DOHH2 (cell line): ENCODE data around the gene METRN.
"Not testable (repeated sequence)": the region's sequence is repeated elsewhere in the genome, so short reads cannot be mapped to it uniquely, and the experiment has no call there.

Experiments used
- H3F3A ChIP-seq: fragments of 200-600 bp; sonication (generic), shearing (Covaris generic); 2 replicates; pipeline ENCODE4 v1.6.0; 2016; ENCODE audit warnings: antibody characterized with exemption, mild to moderate bottlenecking; ENCODE audit not compliant: control insufficient read depth, insufficient read depth
- H3K27ac ChIP-seq: fragments of 200-600 bp; sonication (generic); 2 replicates; pipeline ENCODE4 v1.5.1; 2014; ENCODE audit warnings: low read depth, mild to moderate bottlenecking, low read length, moderate library complexity
- H3K27me3 ChIP-seq: fragments of 200-600 bp; sonication (generic); 2 replicates; pipeline ENCODE4 v1.6.1; 2014; ENCODE audit warnings: mild to moderate bottlenecking, low read length, mixed read lengths; ENCODE audit not compliant: control insufficient read depth
- H3K36me3 ChIP-seq: fragments of 200-600 bp; sonication (generic); 2 replicates; pipeline ENCODE4 v1.6.1; 2014; ENCODE audit warnings: mild to moderate bottlenecking, low read length, moderate library complexity, mixed read lengths; ENCODE audit not compliant: control insufficient read depth
- H3K4me1 ChIP-seq: fragments of 200-600 bp; sonication (generic); 2 replicates; pipeline ENCODE4 v1.6.1; 2014; ENCODE audit warnings: mild to moderate bottlenecking, low read length, mixed read lengths; ENCODE audit not compliant: control insufficient read depth
- H3K4me2 ChIP-seq: fragments of 200-600 bp; sonication (generic); 2 replicates; pipeline ENCODE4 v1.6.0; 2014; ENCODE audit warnings: mild to moderate bottlenecking, low read length, moderate library complexity
- H3K4me3 ChIP-seq: fragments of 200-600 bp; sonication (generic); 2 replicates; pipeline ENCODE4 v1.5.1; 2014; ENCODE audit warnings: mild to moderate bottlenecking, low read length, mixed read lengths
- H3K79me2 ChIP-seq: fragments of 200-600 bp; sonication (generic); 2 replicates; pipeline ENCODE4 v1.6.1; 2014; ENCODE audit warnings: mild to moderate bottlenecking, low read length, mixed read lengths; ENCODE audit not compliant: control insufficient read depth
- H3K9me2 ChIP-seq: fragments of 200-600 bp; sonication (generic); replicated peaks from 2 replicates; pipeline ENCODE4 v1.6.1; 2014; ENCODE audit warnings: mild to moderate bottlenecking, low read length, mixed read lengths; ENCODE audit not compliant: control insufficient read depth
- H3K9me3 ChIP-seq: fragments of 200-600 bp; sonication (generic); 2 replicates; pipeline ENCODE4 v1.6.1; 2014; ENCODE audit warnings: antibody characterized with exemption, low read length, mixed read lengths; ENCODE audit not compliant: control insufficient read depth, insufficient read depth
- H4K20me1 ChIP-seq: fragments of 200-600 bp; sonication (generic); 2 replicates; pipeline ENCODE4 v1.6.0; 2014; ENCODE audit warnings: low read depth, mild to moderate bottlenecking, antibody characterized with exemption, low read length, moderate library complexity; ENCODE audit not compliant: control insufficient read depth, insufficient read depth
- EZH2phosphoT487 ChIP-seq: fragments of 200-600 bp; sonication (generic); IDR thresholded peaks from 2 replicates; pipeline ENCODE4 v1.6.1; 2017; ENCODE audit warnings: borderline replicate concordance, mild to moderate bottlenecking, antibody characterized with exemption, low read length, moderate library complexity, mixed read lengths
- TF ChIP-seq, protein P1 (sequence below): fragments of 200-600 bp; sonication (generic); IDR thresholded peaks from one replicate; pipeline ENCODE4 v1.5.1; 2014; ENCODE audit warnings: antibody characterized with exemption, mild to moderate bottlenecking, low read depth, low read length; ENCODE audit not compliant: poor library complexity, severe bottlenecking

Gene METRN

GRCh38 chr16:689175-689897 is 25.6 kb upstream of the METRN start:
- no peaks in the 10 kb centered on the region for H3K9me2 ChIP-seq
- peak overlapping the region; percentile 84 for H3K4me3 ChIP-seq
- no peaks in the 10 kb centered on the region for H4K20me1 ChIP-seq
- peaks cover 22% of the 10 kb centered on the region for H3K79me2 ChIP-seq
- peak overlapping the region; percentile 43; the same call in 1 of the 2 replicates for H3K27ac ChIP-seq
- peaks cover 8% of the 10 kb centered on the region for H3K27me3 ChIP-seq
- TF ChIP-seq, protein P1, sequence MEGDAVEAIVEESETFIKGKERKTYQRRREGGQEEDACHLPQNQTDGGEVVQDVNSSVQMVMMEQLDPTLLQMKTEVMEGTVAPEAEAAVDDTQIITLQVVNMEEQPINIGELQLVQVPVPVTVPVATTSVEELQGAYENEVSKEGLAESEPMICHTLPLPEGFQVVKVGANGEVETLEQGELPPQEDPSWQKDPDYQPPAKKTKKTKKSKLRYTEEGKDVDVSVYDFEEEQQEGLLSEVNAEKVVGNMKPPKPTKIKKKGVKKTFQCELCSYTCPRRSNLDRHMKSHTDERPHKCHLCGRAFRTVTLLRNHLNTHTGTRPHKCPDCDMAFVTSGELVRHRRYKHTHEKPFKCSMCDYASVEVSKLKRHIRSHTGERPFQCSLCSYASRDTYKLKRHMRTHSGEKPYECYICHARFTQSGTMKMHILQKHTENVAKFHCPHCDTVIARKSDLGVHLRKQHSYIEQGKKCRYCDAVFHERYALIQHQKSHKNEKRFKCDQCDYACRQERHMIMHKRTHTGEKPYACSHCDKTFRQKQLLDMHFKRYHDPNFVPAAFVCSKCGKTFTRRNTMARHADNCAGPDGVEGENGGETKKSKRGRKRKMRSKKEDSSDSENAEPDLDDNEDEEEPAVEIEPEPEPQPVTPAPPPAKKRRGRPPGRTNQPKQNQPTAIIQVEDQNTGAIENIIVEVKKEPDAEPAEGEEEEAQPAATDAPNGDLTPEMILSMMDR: no peak
- TF ChIP-seq EZH2phosphoT487: no peak
- peaks cover 27% of the 10 kb centered on the region for H3K36me3 ChIP-seq
- H3K4me2 ChIP-seq: peak overlapping the region; percentile 76
- H3K4me1 ChIP-seq: peaks cover 29% of the 10 kb centered on the region
- H3F3A ChIP-seq: peaks cover 7% of the 10 kb centered on the region
- no peaks in the 10 kb centered on the region for H3K9me3 ChIP-seq

DNA sequence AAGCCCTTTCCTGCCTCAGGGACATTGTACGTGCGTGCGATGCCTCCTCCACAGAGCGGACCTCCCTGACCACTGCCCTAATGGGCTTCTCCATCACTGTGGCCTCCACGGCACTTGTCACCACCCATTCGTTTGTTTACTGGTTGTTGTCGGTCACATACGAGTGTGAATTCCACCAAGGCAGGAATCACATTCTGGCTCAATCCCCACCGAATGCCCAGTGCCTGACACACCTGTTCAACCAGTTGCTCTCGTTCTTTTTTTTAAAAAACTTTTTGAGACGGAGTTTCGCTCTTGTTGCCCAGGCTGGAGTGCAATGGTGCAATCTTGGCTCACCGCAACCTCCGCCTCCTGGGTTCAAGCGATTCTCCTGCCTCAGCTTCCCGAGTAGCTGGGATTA is 23.7 kb upstream of the METRN start:
- not testable (repeated sequence) for H3K4me2 ChIP-seq, H3K27ac ChIP-seq, H3F3A ChIP-seq, H3K9me2 ChIP-seq, H4K20me1 ChIP-seq, H3K4me3 ChIP-seq, H3K9me3 ChIP-seq
- H3K27me3 ChIP-seq: peaks cover 19% of the 10 kb centered on the region
- H3K36me3 ChIP-seq: peaks cover 13% of the 10 kb centered on the region
- H3K4me1 ChIP-seq: peaks cover 37% of the 10 kb centered on the region
- peaks cover 22% of the 10 kb centered on the region for H3K79me2 ChIP-seq

DNA sequence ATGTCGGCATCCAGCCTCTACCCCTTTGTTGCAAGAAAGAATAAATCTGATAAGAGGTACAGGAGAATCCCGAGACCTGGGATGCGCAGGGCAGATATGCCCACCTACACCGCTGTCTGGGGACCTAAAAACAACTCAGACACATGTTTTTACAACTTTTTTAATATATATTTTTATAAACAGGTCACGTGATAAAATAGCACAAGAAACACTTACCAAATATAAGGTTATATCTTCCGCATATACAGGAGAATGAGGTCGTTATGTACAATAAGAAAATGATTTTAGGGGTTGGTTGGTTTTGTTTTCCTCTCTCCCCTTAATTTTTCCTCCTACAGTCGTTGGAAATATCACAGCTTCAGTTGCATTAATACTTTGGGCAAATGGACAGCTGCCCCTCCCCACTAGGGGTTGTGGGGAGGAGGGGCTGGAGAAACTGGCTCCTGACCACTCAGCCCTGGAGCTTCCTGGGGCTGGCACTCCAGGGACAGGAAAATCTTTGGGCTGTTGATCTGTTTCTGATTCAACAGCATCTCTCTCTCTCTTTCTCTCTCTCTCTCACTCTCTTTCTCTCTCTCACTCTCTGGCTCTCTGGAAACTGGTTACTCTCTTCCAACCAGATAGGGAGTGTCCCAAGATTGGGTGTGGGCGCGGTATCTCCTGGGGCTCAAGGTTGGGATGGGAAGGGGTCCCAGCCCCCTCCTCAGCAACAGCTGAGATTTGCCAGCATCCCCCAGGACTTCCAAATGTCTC is 22.4 kb upstream of the METRN start:
- Histone ChIP-seq H3K9me3 (no peaks in the 10 kb centered on the region), H3K9me2 (no peaks in the 10 kb centered on the region), H3K4me2 (no peak overlapping the region), H3K27ac (no peak overlapping the region), H3K27me3 (peaks cover 19% of the 10 kb centered on the region), H3K4me1 (peaks cover 37% of the 10 kb centered on the region), H3K79me2 (peaks cover 22% of the 10 kb centered on the region), H3K36me3 (peaks cover 4% of the 10 kb centered on the region; the same call in 1 of the 2 replicates), H3F3A (peaks cover 7% of the 10 kb centered on the region), H4K20me1 (no peaks in the 10 kb centered on the region), H3K4me3 (no peak overlapping the region)
- TF ChIP-seq, protein P1: no peak
- no peak for TF ChIP-seq EZH2phosphoT487

DNA sequence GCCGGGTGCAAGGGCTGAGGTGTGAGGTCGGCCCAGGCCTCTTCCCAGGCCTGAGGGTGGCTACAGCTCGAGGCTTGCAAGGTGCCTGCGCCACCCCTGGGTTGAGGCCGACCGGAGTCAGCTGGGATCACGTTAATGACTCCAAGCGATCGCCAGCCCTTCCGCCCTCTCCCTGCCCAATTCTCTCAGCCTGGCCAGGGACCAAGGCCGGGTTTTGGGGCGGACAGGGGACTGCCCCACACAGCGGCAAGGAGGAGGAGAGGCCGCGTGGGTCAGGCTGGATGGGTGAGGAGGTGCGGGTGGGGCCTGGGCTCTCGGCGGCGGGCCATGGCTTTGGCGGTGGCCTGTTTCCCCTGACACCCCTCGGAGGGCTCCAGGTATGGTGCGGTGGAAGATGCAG is 21.6 kb upstream of the METRN start:
- Histone ChIP-seq H4K20me1 (no peaks in the 10 kb centered on the region), H3K4me3 (no peak overlapping the region), H3K27ac (no peak overlapping the region), H3F3A (peaks cover 7% of the 10 kb centered on the region), H3K27me3 (peaks cover 19% of the 10 kb centered on the region), H3K9me3 (no peaks in the 10 kb centered on the region), H3K4me2 (no peak overlapping the region), H3K4me1 (peaks cover 37% of the 10 kb centered on the region), H3K36me3 (no peaks in the 10 kb centered on the region), H3K9me2 (no peaks in the 10 kb centered on the region), H3K79me2 (peaks cover 18% of the 10 kb centered on the region)
- TF ChIP-seq EZH2phosphoT487: no peak
- TF ChIP-seq, protein P1: no peak
